ENCODE data around the gene SUMF2.

DNA sequence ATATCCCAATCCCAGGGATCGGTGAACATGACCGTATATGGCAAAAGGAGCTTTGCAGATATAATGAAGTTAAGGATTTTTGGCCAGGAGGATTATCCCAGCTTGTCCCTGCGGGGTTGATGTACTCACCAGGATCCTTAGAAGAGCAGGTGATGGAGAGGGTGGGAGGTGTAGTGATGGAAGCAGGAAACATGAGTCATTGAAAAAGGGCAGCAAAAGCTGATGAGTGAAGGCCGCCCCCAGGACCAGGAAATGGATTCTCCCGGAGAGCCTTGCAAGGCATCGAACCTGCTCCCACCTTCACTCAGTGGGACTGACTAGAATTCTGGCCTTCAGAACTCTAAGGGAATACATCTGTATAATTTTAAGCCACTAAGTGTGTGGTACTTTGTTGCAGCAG is 57.4 kb downstream of the SUMF2 start:
- TF ChIP-seq, protein P1, sequence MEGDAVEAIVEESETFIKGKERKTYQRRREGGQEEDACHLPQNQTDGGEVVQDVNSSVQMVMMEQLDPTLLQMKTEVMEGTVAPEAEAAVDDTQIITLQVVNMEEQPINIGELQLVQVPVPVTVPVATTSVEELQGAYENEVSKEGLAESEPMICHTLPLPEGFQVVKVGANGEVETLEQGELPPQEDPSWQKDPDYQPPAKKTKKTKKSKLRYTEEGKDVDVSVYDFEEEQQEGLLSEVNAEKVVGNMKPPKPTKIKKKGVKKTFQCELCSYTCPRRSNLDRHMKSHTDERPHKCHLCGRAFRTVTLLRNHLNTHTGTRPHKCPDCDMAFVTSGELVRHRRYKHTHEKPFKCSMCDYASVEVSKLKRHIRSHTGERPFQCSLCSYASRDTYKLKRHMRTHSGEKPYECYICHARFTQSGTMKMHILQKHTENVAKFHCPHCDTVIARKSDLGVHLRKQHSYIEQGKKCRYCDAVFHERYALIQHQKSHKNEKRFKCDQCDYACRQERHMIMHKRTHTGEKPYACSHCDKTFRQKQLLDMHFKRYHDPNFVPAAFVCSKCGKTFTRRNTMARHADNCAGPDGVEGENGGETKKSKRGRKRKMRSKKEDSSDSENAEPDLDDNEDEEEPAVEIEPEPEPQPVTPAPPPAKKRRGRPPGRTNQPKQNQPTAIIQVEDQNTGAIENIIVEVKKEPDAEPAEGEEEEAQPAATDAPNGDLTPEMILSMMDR (conservative IDR thresholded peaks at IDR 0.05; ENCODE audit: low read depth, low read length): no peak
- TF ChIP-seq NFE2L2 (IDR thresholded peaks at IDR 0.05; ENCODE audit: low read depth, low read length) (no peak), RFX5 (IDR thresholded peaks at IDR 0.05; ENCODE audit: low read depth, low read length) (no peak), POLR2A (IDR thresholded peaks at IDR 0.05; ENCODE audit: low read depth, low read length) (no peak), FOS (IDR thresholded peaks at IDR 0.05; ENCODE audit: low read depth, low read length) (no peak), CEBPB (IDR thresholded peaks at IDR 0.05; ENCODE audit: low read depth, low read length) (no peak), USF2 (IDR thresholded peaks at IDR 0.05; ENCODE audit: low read depth, low read length) (no peak), SMC3 (IDR thresholded peaks at IDR 0.05; ENCODE audit: low read depth, low read length) (no peak)
- TF ChIP-seq, protein P2, sequence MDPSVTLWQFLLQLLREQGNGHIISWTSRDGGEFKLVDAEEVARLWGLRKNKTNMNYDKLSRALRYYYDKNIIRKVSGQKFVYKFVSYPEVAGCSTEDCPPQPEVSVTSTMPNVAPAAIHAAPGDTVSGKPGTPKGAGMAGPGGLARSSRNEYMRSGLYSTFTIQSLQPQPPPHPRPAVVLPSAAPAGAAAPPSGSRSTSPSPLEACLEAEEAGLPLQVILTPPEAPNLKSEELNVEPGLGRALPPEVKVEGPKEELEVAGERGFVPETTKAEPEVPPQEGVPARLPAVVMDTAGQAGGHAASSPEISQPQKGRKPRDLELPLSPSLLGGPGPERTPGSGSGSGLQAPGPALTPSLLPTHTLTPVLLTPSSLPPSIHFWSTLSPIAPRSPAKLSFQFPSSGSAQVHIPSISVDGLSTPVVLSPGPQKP (IDR thresholded peaks at IDR 0.05; ENCODE audit: borderline replicate concordance, low read depth, low read length): no peak
